Calu3 (cell line): ENCODE measurements around the gene SLC35F1. TPM values are rescaled to one million over a fixed set of nuclear protein-coding genes. Genes with fewer than 3 reads are reported as not detected.

ENCODE experiments used
- BruUV-seq: library from RNA; stranded (reverse); fragments of 400-500 nt; replicated peaks from 2 replicates; lab custom pipeline; 2021; lab: Mats Ljungman, UMichigan
- CTCF ChIA-PET: fragments of 300-600 bp; sonication (Branson Sonifier 250); formaldehyde crosslinking; loops from one replicate; lab custom pipeline; 2022; ENCODE audit warnings: antibody characterized with exemption; lab: Charles Lee
- DNase-seq: peaks from one replicate; pipeline ENCODE4 v3.0.0; 2022
- H3K27ac Mint-ChIP-seq: one replicate; pipeline ENCODE4 v1.8.0; 2022; ENCODE audit warnings: mixed read lengths; ENCODE audit not compliant: unreplicated experiment
- H3K27me3 Mint-ChIP-seq: one replicate; pipeline ENCODE4 v1.8.0; 2022; ENCODE audit warnings: mixed read lengths; ENCODE audit not compliant: unreplicated experiment
- H3K36me3 Mint-ChIP-seq: one replicate; pipeline ENCODE4 v1.8.0; 2022; ENCODE audit warnings: mild to moderate bottlenecking, moderate library complexity, mixed read lengths; ENCODE audit not compliant: insufficient read depth, unreplicated experiment
- H3K4me1 Mint-ChIP-seq: one replicate; pipeline ENCODE4 v1.8.0; 2022; ENCODE audit warnings: mild to moderate bottlenecking, low read depth, mixed read lengths; ENCODE audit not compliant: unreplicated experiment
- H3K4me3 Mint-ChIP-seq: one replicate; pipeline ENCODE4 v1.8.0; 2022; ENCODE audit warnings: mild to moderate bottlenecking, low read depth, moderate library complexity, mixed read lengths; ENCODE audit not compliant: unreplicated experiment
- H3K9me3 Mint-ChIP-seq: one replicate; pipeline ENCODE4 v1.8.0; 2022; ENCODE audit warnings: low read depth, mixed read lengths; ENCODE audit not compliant: unreplicated experiment
- intact Hi-C: fragments of 100-400 bp; cut with micrococcal nuclease; formaldehyde crosslinking; loops from one replicate; pipeline ENCODE4 v1.10.0; 2022; ENCODE audit not compliant: unreplicated experiment
- total RNA-seq: library from RNA; stranded (reverse); gene quantifications from 2 replicates; pipeline ENCODE4 v1.2.3, GENCODE V29; 2022
- TF ChIP-seq, protein P1 (sequence below): fragments of 200-600 bp; IDR thresholded peaks from one replicate; pipeline ENCODE4 v1.8.0; 2022; ENCODE audit warnings: antibody characterized with exemption; ENCODE audit not compliant: unreplicated experiment

The SLC35F1 gene
- total RNA-seq, 1 experiment from 2014 or later = not detected

DNA sequence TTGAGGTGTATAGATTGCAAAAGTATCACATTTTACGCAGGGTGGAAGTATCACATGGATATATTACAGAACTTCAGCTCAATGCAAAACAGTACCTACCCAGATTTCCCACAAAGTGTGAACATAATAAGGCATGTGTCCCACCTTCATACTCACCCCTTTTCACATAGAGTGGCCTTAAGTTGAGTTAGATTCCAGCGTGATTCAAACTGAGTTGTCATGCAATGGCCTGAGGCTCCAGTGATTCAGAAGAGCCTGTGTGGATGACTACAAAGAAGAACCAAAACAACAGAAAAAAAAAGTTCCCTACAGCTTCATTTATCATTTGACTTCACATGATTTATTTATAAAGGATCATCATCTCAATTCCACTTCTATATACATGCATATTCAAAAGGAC is 309.7 kb downstream of the SLC35F1 start:
- TF ChIP-seq, protein P1, sequence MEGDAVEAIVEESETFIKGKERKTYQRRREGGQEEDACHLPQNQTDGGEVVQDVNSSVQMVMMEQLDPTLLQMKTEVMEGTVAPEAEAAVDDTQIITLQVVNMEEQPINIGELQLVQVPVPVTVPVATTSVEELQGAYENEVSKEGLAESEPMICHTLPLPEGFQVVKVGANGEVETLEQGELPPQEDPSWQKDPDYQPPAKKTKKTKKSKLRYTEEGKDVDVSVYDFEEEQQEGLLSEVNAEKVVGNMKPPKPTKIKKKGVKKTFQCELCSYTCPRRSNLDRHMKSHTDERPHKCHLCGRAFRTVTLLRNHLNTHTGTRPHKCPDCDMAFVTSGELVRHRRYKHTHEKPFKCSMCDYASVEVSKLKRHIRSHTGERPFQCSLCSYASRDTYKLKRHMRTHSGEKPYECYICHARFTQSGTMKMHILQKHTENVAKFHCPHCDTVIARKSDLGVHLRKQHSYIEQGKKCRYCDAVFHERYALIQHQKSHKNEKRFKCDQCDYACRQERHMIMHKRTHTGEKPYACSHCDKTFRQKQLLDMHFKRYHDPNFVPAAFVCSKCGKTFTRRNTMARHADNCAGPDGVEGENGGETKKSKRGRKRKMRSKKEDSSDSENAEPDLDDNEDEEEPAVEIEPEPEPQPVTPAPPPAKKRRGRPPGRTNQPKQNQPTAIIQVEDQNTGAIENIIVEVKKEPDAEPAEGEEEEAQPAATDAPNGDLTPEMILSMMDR = no peak
- Mint-ChIP-seq H3K4me1 (no peaks in the 10 kb centered on the region), H3K36me3 (no peaks in the 10 kb centered on the region), H3K27me3 (no peaks in the 10 kb centered on the region), H3K4me3 (no peak overlapping the region), H3K9me3 (no peaks in the 10 kb centered on the region), H3K27ac (no peak overlapping the region)
- DNase-seq = no peak
- CTCF ChIA-PET = no interaction called here
- BruUV-seq = no TSS peak
- intact Hi-C loops = no loop called here

DNA sequence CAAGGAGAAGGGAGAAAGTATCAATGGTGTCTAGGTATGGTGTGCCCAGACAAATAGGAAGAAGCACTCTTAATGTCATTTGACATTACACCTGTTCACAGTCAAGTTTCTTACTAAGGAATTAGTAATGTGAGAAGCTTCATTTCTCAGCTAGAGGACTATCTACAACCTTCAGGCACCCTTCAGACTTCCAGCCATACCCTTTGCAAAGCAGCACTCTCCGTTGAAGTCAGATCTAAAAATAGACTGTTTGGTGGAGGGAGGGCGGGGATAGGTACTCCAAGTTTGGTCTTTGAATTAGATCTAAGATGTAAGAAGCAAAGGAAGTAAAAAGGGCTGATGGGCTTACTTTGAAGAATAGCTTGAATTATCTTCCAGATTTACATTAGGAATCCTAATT is 311.1 kb downstream of the SLC35F1 start:
- intact Hi-C loops = no loop called here
- no peaks in the 10 kb centered on the region for H3K9me3 Mint-ChIP-seq
- TF ChIP-seq, protein P1 = no peak
- H3K4me1 Mint-ChIP-seq = no peaks in the 10 kb centered on the region
- H3K36me3 Mint-ChIP-seq = no peaks in the 10 kb centered on the region
- H3K27ac Mint-ChIP-seq = no peak overlapping the region
- no peaks in the 10 kb centered on the region for H3K27me3 Mint-ChIP-seq
- CTCF ChIA-PET = interaction anchor here (0.6 kb wide), 1 partner anchor 1044 kb away, joined by 3 read pairs; no protein-coding TSS in a partner anchor
- no peak overlapping the region for H3K4me3 Mint-ChIP-seq
- no peak for DNase-seq
- no TSS peak for BruUV-seq

DNA sequence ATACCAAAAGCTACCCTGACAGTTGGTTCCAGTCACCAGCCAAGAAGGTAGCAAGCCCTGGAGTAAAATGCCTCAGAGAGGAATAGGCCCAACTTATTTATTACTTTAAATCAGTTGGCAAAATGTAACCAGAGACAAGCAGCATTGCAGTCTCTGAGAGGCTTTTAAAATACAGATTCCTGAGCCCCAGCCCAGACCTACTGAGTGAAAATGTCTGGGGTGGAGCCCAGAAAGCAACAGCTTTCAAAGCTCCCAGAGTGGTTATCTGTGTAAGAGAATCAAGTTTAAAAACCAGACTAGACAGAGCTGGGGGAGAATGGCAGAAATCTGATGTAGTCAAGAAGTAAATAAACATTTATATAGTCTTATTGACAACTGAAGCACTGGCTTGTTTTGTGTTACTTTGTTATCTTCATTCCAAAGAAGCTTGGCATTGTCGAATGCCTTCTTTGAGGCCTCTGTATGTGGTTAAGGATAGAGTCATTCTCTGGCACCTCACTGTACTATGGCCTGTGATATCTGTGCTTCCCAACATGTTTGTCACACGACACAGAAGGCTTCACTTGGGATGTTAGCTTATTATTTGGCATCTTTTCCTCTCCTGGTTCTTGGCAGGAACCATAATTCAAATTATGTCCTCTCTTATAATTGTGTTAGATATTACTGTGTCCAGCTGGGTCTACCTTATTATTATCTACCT is 313.5 kb downstream of the SLC35F1 start:
- Mint-ChIP-seq H3K4me1 (no peaks in the 10 kb centered on the region), H3K27me3 (no peaks in the 10 kb centered on the region), H3K4me3 (no peak overlapping the region), H3K9me3 (no peaks in the 10 kb centered on the region), H3K27ac (no peak overlapping the region), H3K36me3 (no peaks in the 10 kb centered on the region)
- CTCF ChIA-PET = no interaction called here
- BruUV-seq = no TSS peak
- no peak for DNase-seq
- intact Hi-C loops = no loop called here
- TF ChIP-seq, protein P1 = no peak

- BruUV-seq = no TSS peak
- Mint-ChIP-seq H3K4me1 (no peaks in the 10 kb centered on the region), H3K4me3 (no peak overlapping the region), H3K36me3 (no peaks in the 10 kb centered on the region), H3K27me3 (no peaks in the 10 kb centered on the region), H3K27ac (no peak overlapping the region), H3K9me3 (peaks cover 3% of the 10 kb centered on the region)
- CTCF ChIA-PET = no interaction called here
- DNase-seq = no peak
- intact Hi-C loops = no loop called here
- TF ChIP-seq, protein P1 = no peak
Measured at GRCh38 chr6:118223316-118223715, 316.3 kb downstream of the SLC35F1 start.
